Hepatocyte (in vitro differentiated cells): ENCODE data around the gene FRS2. TPM values are rescaled to one million over a fixed set of nuclear protein-coding genes. Genes with fewer than 3 reads are reported as not detected.

Experiments used
- DNase-seq: peaks from one replicate; pipeline ENCODE4 v3.0.0-alpha.2; 2016; ENCODE audit warnings: low spot score
- H2AFZ ChIP-seq: fragments of 200-600 bp; sonication (generic); 2 replicates; pipeline ENCODE4 v1.6.0; 2016; ENCODE audit warnings: antibody characterized with exemption, mild to moderate bottlenecking
- H3K27ac ChIP-seq: fragments of 200-600 bp; sonication (generic); 2 replicates; pipeline ENCODE4 v1.5.1; 2016; ENCODE audit warnings: mild to moderate bottlenecking
- H3K27me3 ChIP-seq: fragments of 200-600 bp; sonication (generic); 2 replicates; pipeline ENCODE4 v1.6.1; 2016
- H3K36me3 ChIP-seq: fragments of 200-600 bp; sonication (generic); replicated peaks from 2 replicates; pipeline ENCODE4 v1.5.1; 2016; ENCODE audit warnings: low read depth; ENCODE audit not compliant: insufficient read depth
- H3K4me1 ChIP-seq: fragments of 200-600 bp; sonication (generic); 2 replicates; pipeline ENCODE4 v1.5.1; 2016; ENCODE audit warnings: mild to moderate bottlenecking, moderate library complexity; ENCODE audit not compliant: insufficient read depth
- H3K4me2 ChIP-seq: fragments of 200-600 bp; sonication (generic); 2 replicates; pipeline ENCODE4 v1.6.0; 2016
- H3K4me3 ChIP-seq: fragments of 200-600 bp; sonication (generic); 2 replicates; pipeline ENCODE4 v1.5.1; 2016; ENCODE audit warnings: mild to moderate bottlenecking
- H3K79me2 ChIP-seq: fragments of 200-600 bp; sonication (generic); 2 replicates; pipeline ENCODE4 v1.6.0; 2017; ENCODE audit warnings: mild to moderate bottlenecking
- H3K9me2 ChIP-seq: fragments of 200-600 bp; sonication (generic); replicated peaks from 2 replicates; pipeline ENCODE4 v1.6.0; 2017; ENCODE audit warnings: mild to moderate bottlenecking; ENCODE audit not compliant: insufficient read depth
- H3K9me3 ChIP-seq: fragments of 200-600 bp; sonication (generic); 2 replicates; pipeline ENCODE4 v1.5.1; 2016; ENCODE audit warnings: low read depth, mild to moderate bottlenecking
- H4K20me1 ChIP-seq: fragments of 200-600 bp; sonication (generic); 2 replicates; pipeline ENCODE4 v1.6.0; 2016; ENCODE audit warnings: mild to moderate bottlenecking; ENCODE audit not compliant: insufficient read depth, poor library complexity, severe bottlenecking
- CTCF ChIP-seq: fragments of 200-600 bp; sonication (generic); IDR thresholded peaks from 2 replicates; pipeline ENCODE4 v1.5.1; 2016; ENCODE audit warnings: antibody characterized with exemption, mild to moderate bottlenecking; ENCODE audit not compliant: poor library complexity
- EZH2 ChIP-seq: fragments of 200-600 bp; sonication (generic); IDR thresholded peaks from 2 replicates; pipeline ENCODE4 v1.6.1; 2016; ENCODE audit warnings: antibody characterized with exemption, mild to moderate bottlenecking, borderline replicate concordance
- EZH2phosphoT487 ChIP-seq: fragments of 200-600 bp; sonication (generic); IDR thresholded peaks from one replicate; pipeline ENCODE4 v1.6.1; 2018; ENCODE audit warnings: antibody characterized with exemption, mild to moderate bottlenecking, low read depth, moderate library complexity; ENCODE audit not compliant: unreplicated experiment, severe bottlenecking
- WGBS: methylation state at CpG from one replicate; pipeline ENCODE4 v1.1.6; 2016; ENCODE audit warnings: low lambda C conversion rate; ENCODE audit errors: missing lambda C conversion rate; 5-methylcytosine and 5-hydroxymethylcytosine counted together
- polyA plus RNA-seq: library from polyadenylated mRNA; unstranded; fragments of >200 nt; fragmentation: Nextera tagmentation; extraction: Ambion mirVana; gene quantifications from 2 replicates; pipeline ENCODE4 v1.2.1, GENCODE V29; 2016
- total RNA-seq: library from RNA; depleted of rRNA; stranded (reverse); fragments of >200 nt; gene quantifications from 2 replicates; pipeline ENCODE4 v1.2.3, GENCODE V29; 2014

Gene FRS2
- total and polyA plus RNA-seq, 2 experiments from 2014 or later = 14.7 to 76.4 TPM

GRCh38 chr12:69578283-69578682 is 108.1 kb downstream of the FRS2 start:
- no peak for DNase-seq
- Histone ChIP-seq H3K27me3 (no peaks in the 10 kb centered on the region), H3K27ac (no peak overlapping the region), H2AFZ (no peak overlapping the region), H3K4me1 (no peaks in the 10 kb centered on the region), H3K9me2 (no peaks in the 10 kb centered on the region), H3K79me2 (no peaks in the 10 kb centered on the region), H3K9me3 (no peaks in the 10 kb centered on the region), H3K36me3 (no peaks in the 10 kb centered on the region), H3K4me2 (no peak overlapping the region), H3K4me3 (no peak overlapping the region), H4K20me1 (no peaks in the 10 kb centered on the region)
- 98% methylated on average over 2 of the region's 2 CpGs for WGBS
- TF ChIP-seq EZH2phosphoT487 (no peak), EZH2 (no peak), CTCF (no peak)

GRCh38 chr12:69579029-69579428 is 108.8 kb downstream of the FRS2 start:
- Histone ChIP-seq H3K36me3 (no peaks in the 10 kb centered on the region), H3K9me2 (no peaks in the 10 kb centered on the region), H2AFZ (no peak overlapping the region), H3K9me3 (no peaks in the 10 kb centered on the region), H3K4me2 (no peak overlapping the region), H3K4me3 (no peak overlapping the region), H3K27me3 (no peaks in the 10 kb centered on the region), H3K4me1 (no peaks in the 10 kb centered on the region), H4K20me1 (no peaks in the 10 kb centered on the region), H3K27ac (no peak overlapping the region), H3K79me2 (no peaks in the 10 kb centered on the region)
- TF ChIP-seq CTCF (no peak), EZH2 (no peak), EZH2phosphoT487 (no peak)
- no peak for DNase-seq
- 95% methylated on average over 4 of the region's 4 CpGs for WGBS

GRCh38 chr12:69580074-69580473 is 109.9 kb downstream of the FRS2 start:
- no peaks in the 10 kb centered on the region for H3K36me3 ChIP-seq
- no peak overlapping the region for H2AFZ ChIP-seq
- H3K79me2 ChIP-seq = no peaks in the 10 kb centered on the region
- 100% methylated on average over 1 of the region's 1 CpG for WGBS
- no peaks in the 10 kb centered on the region for H4K20me1 ChIP-seq
- H3K9me2 ChIP-seq = no peaks in the 10 kb centered on the region
- no peak for TF ChIP-seq EZH2
- TF ChIP-seq CTCF = no peak
- TF ChIP-seq EZH2phosphoT487 = no peak
- no peak for DNase-seq
- H3K9me3 ChIP-seq = no peaks in the 10 kb centered on the region
- H3K4me3 ChIP-seq = no peak overlapping the region
- no peak overlapping the region for H3K4me2 ChIP-seq
- H3K27ac ChIP-seq = no peak overlapping the region
- no peaks in the 10 kb centered on the region for H3K4me1 ChIP-seq
- H3K27me3 ChIP-seq = no peaks in the 10 kb centered on the region

DNA sequence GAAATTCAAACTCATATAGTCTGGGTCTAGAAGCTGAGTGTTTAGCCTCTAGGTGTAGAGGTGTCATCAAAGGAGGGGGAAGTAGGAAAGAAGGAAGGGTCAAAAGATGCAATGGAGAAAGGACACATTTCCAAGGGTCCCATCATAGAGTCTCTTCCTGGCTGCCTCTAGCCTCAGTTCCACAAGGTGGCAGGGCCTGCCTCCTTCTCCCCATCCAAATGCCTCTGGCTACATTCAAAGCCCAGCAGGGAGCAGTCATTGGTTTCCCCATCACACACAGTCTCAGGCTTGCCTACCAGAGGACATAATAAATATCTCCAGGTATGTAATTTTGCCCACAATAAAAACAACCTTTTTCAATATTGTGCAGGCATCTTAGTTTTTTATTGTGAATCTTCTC is 113.0 kb downstream of the FRS2 start:
- TF ChIP-seq CTCF (peak; percentile 5), EZH2 (no peak)
- no peak overlapping the region for H3K4me2 ChIP-seq
- H3K27ac ChIP-seq = no peak overlapping the region

More for the DNA sequence above, 113.0 kb downstream of the FRS2 start:
- no peaks in the 10 kb centered on the region for H3K27me3 ChIP-seq
- H4K20me1 ChIP-seq = peaks cover 14% of the 10 kb centered on the region
- H3K9me3 ChIP-seq = no peaks in the 10 kb centered on the region
- H3K36me3 ChIP-seq = peaks cover 2% of the 10 kb centered on the region
- peaks cover 19% of the 10 kb centered on the region for H3K79me2 ChIP-seq
- peak; percentile 30 for DNase-seq
- peaks cover 7% of the 10 kb centered on the region for H3K4me1 ChIP-seq
- no peak overlapping the region for H3K4me3 ChIP-seq
- no peak overlapping the region for H2AFZ ChIP-seq
- no peaks in the 10 kb centered on the region for H3K9me2 ChIP-seq
